A673 (cell line): Measurements from ENCODE around the gene SEMA6B.

Experiments used
- EZH2 ChIP-seq: fragments of 200-600 bp; sonication (generic); IDR thresholded peaks from 2 replicates; pipeline ENCODE4 v1.6.1; 2017; ENCODE audit warnings: borderline replicate concordance, low read depth, mild to moderate bottlenecking, mixed read lengths, antibody characterized with exemption, low read length; ENCODE audit not compliant: poor library complexity, severe bottlenecking
- TF ChIP-seq, protein P1 (sequence below): fragments of 300-800, 200-600 bp; sonication (generic); conservative IDR thresholded peaks from 2 replicates; pipeline ENCODE4 v1.5.1; 2017; ENCODE audit warnings: low read depth, mild to moderate bottlenecking, antibody characterized with exemption, low read length, moderate library complexity, mixed read lengths

GRCh38 chr19:4533334-4533733, 26.1 kb downstream of the SEMA6B start:
- TF ChIP-seq, protein P1, sequence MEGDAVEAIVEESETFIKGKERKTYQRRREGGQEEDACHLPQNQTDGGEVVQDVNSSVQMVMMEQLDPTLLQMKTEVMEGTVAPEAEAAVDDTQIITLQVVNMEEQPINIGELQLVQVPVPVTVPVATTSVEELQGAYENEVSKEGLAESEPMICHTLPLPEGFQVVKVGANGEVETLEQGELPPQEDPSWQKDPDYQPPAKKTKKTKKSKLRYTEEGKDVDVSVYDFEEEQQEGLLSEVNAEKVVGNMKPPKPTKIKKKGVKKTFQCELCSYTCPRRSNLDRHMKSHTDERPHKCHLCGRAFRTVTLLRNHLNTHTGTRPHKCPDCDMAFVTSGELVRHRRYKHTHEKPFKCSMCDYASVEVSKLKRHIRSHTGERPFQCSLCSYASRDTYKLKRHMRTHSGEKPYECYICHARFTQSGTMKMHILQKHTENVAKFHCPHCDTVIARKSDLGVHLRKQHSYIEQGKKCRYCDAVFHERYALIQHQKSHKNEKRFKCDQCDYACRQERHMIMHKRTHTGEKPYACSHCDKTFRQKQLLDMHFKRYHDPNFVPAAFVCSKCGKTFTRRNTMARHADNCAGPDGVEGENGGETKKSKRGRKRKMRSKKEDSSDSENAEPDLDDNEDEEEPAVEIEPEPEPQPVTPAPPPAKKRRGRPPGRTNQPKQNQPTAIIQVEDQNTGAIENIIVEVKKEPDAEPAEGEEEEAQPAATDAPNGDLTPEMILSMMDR: no peak
- TF ChIP-seq EZH2: no peak
